Gastrocnemius medialis (tissue), 4 donors: ENCODE results near the gene EFCC1. TPM values are rescaled to one million over a fixed set of nuclear protein-coding genes. Genes with fewer than 3 reads are reported as not detected.

Experiments
- ATAC-seq, 2 donors: fragments of 150-250 bp; one replicate each; pipeline ENCODE4 v1.9.1; 2016
- DNase-seq, 2 donors: peaks; one replicate each; pipeline ENCODE4 v3.0.0-alpha.2; 2019
- H3K27ac ChIP-seq, 4 donors: fragments of 200-600 bp; sonication (generic); 1 replicate in 1 of 4; 2 replicates in 3 of 4; pipeline ENCODE4 v1.5.1; 2016 to 2018; ENCODE audit warnings: mild to moderate bottlenecking in 2 of 4, moderate library complexity in 1 of 4
- H3K27me3 ChIP-seq, 3 donors: fragments of 200-600 bp; sonication (generic) in 2 of 3; 1 replicate in 1 of 3; 2 replicates in 2 of 3; pipeline versions ENCODE4 v1.5.1 to v1.6.0; 2016 to 2019; ENCODE audit warnings: mild to moderate bottlenecking in 1 of 3, moderate library complexity in 1 of 3
- H3K36me3 ChIP-seq, 2 donors: fragments of 200-600 bp; sonication (generic) in 1 of 2; one replicate each; pipeline ENCODE4 v1.5.1; 2017 to 2018
- H3K4me1 ChIP-seq, 2 donors: fragments of 200-600 bp; sonication (generic) in 1 of 2; one replicate each; pipeline ENCODE4 v1.5.1; 2016 to 2017; ENCODE audit warnings: mild to moderate bottlenecking in 2 of 2
- H3K4me3 ChIP-seq, 4 donors: fragments of 200-600 bp; sonication (generic) in 3 of 4; 1 replicate in 1 of 4; 2 replicates in 3 of 4; pipeline ENCODE4 v1.5.1; 2016 to 2019; ENCODE audit warnings: mild to moderate bottlenecking in 2 of 4
- H3K9me3 ChIP-seq, 3 donors: fragments of 200-600 bp; sonication (generic) in 2 of 3; 1 replicate in 1 of 3; 2 replicates in 2 of 3; pipeline ENCODE4 v1.5.1; 2016 to 2019
- CTCF ChIP-seq, 5 experiments: fragments of 450-650 bp in 3 of 5; fragments of 200-600 bp in 2 of 5; sonication (generic) in 2 of 5; IDR thresholded peaks in 4 of 5; conservative IDR thresholded peaks in 1 of 5; 1 replicate in 4 of 5; 2 replicates in 1 of 5; pipeline ENCODE4 v1.5.1; 2016 to 2019; ENCODE audit warnings: antibody characterized with exemption in 5 of 5, mild to moderate bottlenecking in 3 of 5, moderate library complexity in 3 of 5
- POLR2A ChIP-seq, 2 donors: fragments of 450-650 bp; IDR thresholded peaks; one replicate each; pipeline ENCODE4 v1.6.1; 2017; ENCODE audit warnings: antibody characterized with exemption in 2 of 2, mild to moderate bottlenecking in 2 of 2, moderate library complexity in 2 of 2
- in situ Hi-C, 4 donors: fragments of 200-750 bp; cut with MboI; loops; one replicate each; pipeline versions ENCODE4 v1.15.0 to v1.8.0; 2017; ENCODE audit warnings: low sequenced_read_pairs in 4 of 4
- intact Hi-C: fragments of 100-400 bp; cut with DNase I; formaldehyde crosslinking; loops from one replicate; pipeline ENCODE4 v1.15.1; 2023; ENCODE audit warnings: low total_unique reads
- total RNA-seq, 4 donors: library from RNA; depleted of rRNA; stranded (reverse); fragments of >200 nt; gene quantifications; one replicate each; pipeline versions ENCODE4 v1.1.0 to v1.2.3, GENCODE V29; 2016

EFCC1 gene
- total RNA-seq, 4 donors from 2014 or later, result 0.26 to 1.2 (median 0.45) TPM

- intact Hi-C loops (no loop called here), in situ Hi-C loops (no loop called here)
- DNase-seq, result no peak
These were observed 38.9 kb downstream of the EFCC1 start for GRCh38 chr3:129040039-129040336.

GRCh38 chr3:129040579-129041300 lies 39.6 kb downstream of the EFCC1 start:
- Histone ChIP-seq H3K27me3 (peaks cover 0 to 15% (median 0%) of the 10 kb centered on the region in 3 donors), H3K27ac (no peak overlapping the region), H3K4me1 (peaks cover 0 to 3% of the 10 kb centered on the region in 2 donors), H3K4me3 (no peak overlapping the region), H3K9me3 (no peaks in the 10 kb centered on the region), H3K36me3 (no peaks in the 10 kb centered on the region)
- in situ Hi-C loops (no loop called here), intact Hi-C loops (no loop called here)
- ATAC-seq (no peak), DNase-seq (no peak)
- TF ChIP-seq CTCF (IDR thresholded peaks at IDR 0.05 in 4 of 5, conservative IDR thresholded peaks at IDR 0.05 in 1 of 5), result no peak
- TF ChIP-seq POLR2A (IDR thresholded peaks at IDR 0.05), result no peak

More at GRCh38 chr3:129040039-129040336, 38.9 kb downstream of the EFCC1 start:
- H3K27me3 ChIP-seq, result peaks cover 0 to 7% (median 0%) of the 10 kb centered on the region in 3 donors
- H3K36me3 ChIP-seq, result no peaks in the 10 kb centered on the region
- H3K4me3 ChIP-seq, result no peak overlapping the region
- no peaks in the 10 kb centered on the region for H3K9me3 ChIP-seq
- no peak overlapping the region for H3K27ac ChIP-seq
- TF ChIP-seq POLR2A (IDR thresholded peaks at IDR 0.05) (no peak), CTCF (IDR thresholded peaks at IDR 0.05 in 4 of 5, conservative IDR thresholded peaks at IDR 0.05 in 1 of 5) (no peak)
- no peak for ATAC-seq
- H3K4me1 ChIP-seq, result no peaks in the 10 kb centered on the region

GRCh38 chr3:129045675-129046036 lies 44.6 kb downstream of the EFCC1 start:
- Histone ChIP-seq H3K4me1 (peaks cover 0 to 7% of the 10 kb centered on the region in 2 donors), H3K27me3 (peaks cover 0 to 25% (median 7%) of the 10 kb centered on the region in 3 donors), H3K27ac (no peak overlapping the region), H3K36me3 (no peaks in the 10 kb centered on the region), H3K9me3 (no peaks in the 10 kb centered on the region), H3K4me3 (peak overlapping the region; percentile 24 to 61 (median 38))
- DNase-seq (no peak), ATAC-seq (no peak)
- in situ Hi-C loops (no loop called here), intact Hi-C loops (no loop called here)
- TF ChIP-seq CTCF (IDR thresholded peaks at IDR 0.05 in 4 of 5, conservative IDR thresholded peaks at IDR 0.05 in 1 of 5) (no peak), POLR2A (IDR thresholded peaks at IDR 0.05) (no peak)

GRCh38 chr3:129046037-129046731 lies 45.1 kb downstream of the EFCC1 start:
- Histone ChIP-seq H3K36me3 (no peaks in the 10 kb centered on the region), H3K4me3 (peak overlapping the region; percentile 24 to 61 (median 38)), H3K27ac (no peak overlapping the region), H3K4me1 (peaks cover 0 to 7% of the 10 kb centered on the region in 2 donors), H3K27me3 (peaks cover 0 to 25% (median 7%) of the 10 kb centered on the region in 3 donors), H3K9me3 (no peaks in the 10 kb centered on the region)
- ATAC-seq, result no peak
- no peak for DNase-seq
- in situ Hi-C loops, result no loop called here
- intact Hi-C loops, result no loop called here
- TF ChIP-seq CTCF (IDR thresholded peaks at IDR 0.05 in 4 of 5, conservative IDR thresholded peaks at IDR 0.05 in 1 of 5) (no peak), POLR2A (IDR thresholded peaks at IDR 0.05) (no peak)
